Thyroid gland (tissue), 4 donors: ENCODE results near the gene PDHX. TPM values are rescaled to one million over a fixed set of nuclear protein-coding genes. Genes with fewer than 3 reads are reported as not detected.
"Not testable (repeated sequence)": the region's sequence is repeated elsewhere in the genome, so short reads cannot be mapped to it uniquely, and the experiment has no call there.

ENCODE experiments used
- DNase-seq, 2 donors: peaks; one replicate each; pipeline ENCODE4 v3.0.0-alpha.2; 2019
- H3K27ac ChIP-seq, 3 donors: fragments of 200-600 bp; sonication (generic); 1 replicate in 2 of 3; 2 replicates in 1 of 3; pipeline ENCODE4 v1.5.1; 2016 to 2019; ENCODE audit warnings: mild to moderate bottlenecking in 1 of 3, moderate library complexity in 1 of 3
- H3K27me3 ChIP-seq: fragments of 200-600 bp; sonication (generic); one replicate; pipeline ENCODE4 v1.5.1; 2019
- H3K36me3 ChIP-seq, 2 donors: fragments of 200-600 bp; sonication (generic); one replicate each; pipeline ENCODE4 v1.5.1; 2016 to 2019
- H3K4me1 ChIP-seq, 2 donors: fragments of 200-600 bp; sonication (generic); one replicate each; pipeline ENCODE4 v1.5.1; 2017 to 2019
- H3K4me3 ChIP-seq, 3 donors: fragments of 200-600 bp; sonication (generic); replicated peaks in 1 of 3; 1 replicate in 2 of 3; 2 replicates in 1 of 3; pipeline ENCODE4 v1.5.1; 2016; ENCODE audit warnings: mild to moderate bottlenecking in 1 of 3
- H3K9me3 ChIP-seq: fragments of 200-600 bp; sonication (generic); one replicate; pipeline ENCODE4 v1.5.1; 2017
- POLR2A ChIP-seq, 2 donors: fragments of 450-650 bp; IDR thresholded peaks; one replicate each; pipeline ENCODE4 v1.6.1; 2017; ENCODE audit warnings: antibody characterized with exemption in 2 of 2, mild to moderate bottlenecking in 2 of 2, moderate library complexity in 1 of 2
- WGBS, 2 donors: methylation state at CpG; one replicate each; pipeline ENCODE4 v1.1.5; 2017; 5-methylcytosine and 5-hydroxymethylcytosine counted together
- intact Hi-C: fragments of 100-400 bp; cut with DNase I; formaldehyde crosslinking; loops from one replicate; pipeline ENCODE4 v1.15.1; 2023
- total RNA-seq, 4 donors: library from RNA; depleted of rRNA; stranded (reverse); fragments of >200 nt; gene quantifications; one replicate each; pipeline ENCODE4 v1.2.3, GENCODE V29; 2016
- TF ChIP-seq, protein P1 (sequence below), 6 experiments: fragments of 200-600 bp in 3 of 6; fragments of 450-650 bp in 3 of 6; sonication (generic) in 3 of 6; IDR thresholded peaks; one replicate each; pipeline ENCODE4 v1.5.1; 2016 to 2019; ENCODE audit warnings: antibody characterized with exemption in 6 of 6, mild to moderate bottlenecking in 2 of 6, inconsistent platforms in 1 of 6, moderate library complexity in 1 of 6

PDHX gene
- total RNA-seq, 4 donors from 2014 or later, result 30.8 to 35.2 (median 31.2) TPM

DNA sequence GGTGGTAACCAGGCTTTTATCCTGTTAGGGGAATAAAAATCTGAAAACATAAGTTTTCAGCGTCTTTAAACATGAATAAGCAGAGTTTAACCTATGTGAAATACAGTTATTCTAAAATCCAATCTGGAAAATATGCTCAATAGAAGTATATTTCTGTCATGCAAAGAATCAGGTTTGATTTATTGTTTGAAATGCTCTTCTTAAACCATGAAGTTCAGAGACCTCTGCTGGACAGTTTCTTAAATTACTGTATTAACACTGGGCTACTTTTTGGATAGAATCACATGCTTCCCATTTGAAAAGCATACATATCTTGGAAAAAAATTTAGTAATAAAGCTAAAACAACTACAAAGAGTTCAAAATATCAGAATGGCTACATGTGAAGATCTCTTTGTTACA is 25.6 kb upstream of the PDHX start:
- H3K4me1 ChIP-seq, result no peaks in the 10 kb centered on the region
- no peaks in the 10 kb centered on the region for H3K9me3 ChIP-seq
- TF ChIP-seq, protein P1, sequence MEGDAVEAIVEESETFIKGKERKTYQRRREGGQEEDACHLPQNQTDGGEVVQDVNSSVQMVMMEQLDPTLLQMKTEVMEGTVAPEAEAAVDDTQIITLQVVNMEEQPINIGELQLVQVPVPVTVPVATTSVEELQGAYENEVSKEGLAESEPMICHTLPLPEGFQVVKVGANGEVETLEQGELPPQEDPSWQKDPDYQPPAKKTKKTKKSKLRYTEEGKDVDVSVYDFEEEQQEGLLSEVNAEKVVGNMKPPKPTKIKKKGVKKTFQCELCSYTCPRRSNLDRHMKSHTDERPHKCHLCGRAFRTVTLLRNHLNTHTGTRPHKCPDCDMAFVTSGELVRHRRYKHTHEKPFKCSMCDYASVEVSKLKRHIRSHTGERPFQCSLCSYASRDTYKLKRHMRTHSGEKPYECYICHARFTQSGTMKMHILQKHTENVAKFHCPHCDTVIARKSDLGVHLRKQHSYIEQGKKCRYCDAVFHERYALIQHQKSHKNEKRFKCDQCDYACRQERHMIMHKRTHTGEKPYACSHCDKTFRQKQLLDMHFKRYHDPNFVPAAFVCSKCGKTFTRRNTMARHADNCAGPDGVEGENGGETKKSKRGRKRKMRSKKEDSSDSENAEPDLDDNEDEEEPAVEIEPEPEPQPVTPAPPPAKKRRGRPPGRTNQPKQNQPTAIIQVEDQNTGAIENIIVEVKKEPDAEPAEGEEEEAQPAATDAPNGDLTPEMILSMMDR (IDR thresholded peaks at IDR 0.05), result peak in 4 of 6 experiments; percentile 14 to 73 (median 55)
- TF ChIP-seq POLR2A (IDR thresholded peaks at IDR 0.05), result no peak
- no peaks in the 10 kb centered on the region for H3K27me3 ChIP-seq
- H3K27ac ChIP-seq, result no peak overlapping the region
- WGBS, 2 donors, result 78 to 83% methylated on average over 1 of the region's 1 CpG
- no peak overlapping the region for H3K4me3 ChIP-seq
- H3K36me3 ChIP-seq, result no peaks in the 10 kb centered on the region
- DNase-seq, result no peak
- intact Hi-C loops, result no loop called here

DNA sequence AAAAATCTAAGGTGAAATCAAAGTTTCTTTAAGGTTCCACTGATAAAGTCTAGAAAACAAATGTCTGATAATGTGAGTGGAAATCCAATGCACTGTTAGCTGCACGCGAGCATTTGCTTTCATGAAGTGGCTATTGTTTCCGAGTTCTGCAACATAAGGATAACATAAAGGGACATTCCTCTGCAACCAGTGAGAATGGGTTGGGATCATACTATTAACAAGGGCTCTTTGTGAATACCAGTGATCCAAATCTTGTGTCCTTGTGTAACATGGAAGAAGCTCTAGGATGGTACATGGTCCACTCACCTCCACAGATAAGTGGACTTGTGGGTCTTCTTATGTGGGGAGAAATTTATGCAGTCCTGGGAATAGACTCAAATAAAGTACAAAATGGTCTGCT is 24.8 kb upstream of the PDHX start:
- intact Hi-C loops, result no loop called here
- TF ChIP-seq POLR2A (IDR thresholded peaks at IDR 0.05), result no peak
- TF ChIP-seq, protein P1 (IDR thresholded peaks at IDR 0.05), result no peak
- 84 to 95% methylated on average over 3 of the region's 3 CpGs for WGBS, 2 donors
- no peaks in the 10 kb centered on the region for H3K27me3 ChIP-seq
- no peaks in the 10 kb centered on the region for H3K36me3 ChIP-seq
- H3K4me1 ChIP-seq, result no peaks in the 10 kb centered on the region
- no peaks in the 10 kb centered on the region for H3K9me3 ChIP-seq
- H3K4me3 ChIP-seq, result no peak overlapping the region
- DNase-seq, result no peak
- no peak overlapping the region for H3K27ac ChIP-seq

DNA sequence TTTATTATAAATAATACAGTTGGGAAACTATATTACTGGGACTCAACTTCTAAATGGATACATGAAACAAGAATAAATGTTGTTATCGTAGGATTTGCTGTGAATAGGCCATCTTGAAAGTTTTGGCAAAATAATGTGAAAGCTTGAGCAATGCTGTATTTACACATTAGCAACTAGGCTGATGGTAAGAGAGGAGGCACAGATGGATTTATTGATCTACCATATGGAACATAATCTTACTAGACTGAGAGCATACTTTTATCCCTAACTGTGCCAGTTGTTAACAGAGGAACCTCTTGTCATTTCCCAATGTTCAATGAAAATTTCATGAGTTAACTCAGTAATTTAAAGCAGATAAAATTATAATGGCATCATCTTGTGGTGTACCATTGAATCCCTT is 23.0 kb upstream of the PDHX start:
- H3K36me3 ChIP-seq, result no peaks in the 10 kb centered on the region
- 93 to 98% methylated on average over 1 of the region's 1 CpG for WGBS, 2 donors
- H3K4me1 ChIP-seq, result no peaks in the 10 kb centered on the region
- intact Hi-C loops, result no loop called here
- H3K27me3 ChIP-seq, result no peaks in the 10 kb centered on the region
- no peaks in the 10 kb centered on the region for H3K9me3 ChIP-seq
- TF ChIP-seq, protein P1 (IDR thresholded peaks at IDR 0.05), result no peak
- TF ChIP-seq POLR2A (IDR thresholded peaks at IDR 0.05), result no peak
- H3K4me3 ChIP-seq, result no peak overlapping the region
- no peak overlapping the region for H3K27ac ChIP-seq
- DNase-seq, result no peak

DNA sequence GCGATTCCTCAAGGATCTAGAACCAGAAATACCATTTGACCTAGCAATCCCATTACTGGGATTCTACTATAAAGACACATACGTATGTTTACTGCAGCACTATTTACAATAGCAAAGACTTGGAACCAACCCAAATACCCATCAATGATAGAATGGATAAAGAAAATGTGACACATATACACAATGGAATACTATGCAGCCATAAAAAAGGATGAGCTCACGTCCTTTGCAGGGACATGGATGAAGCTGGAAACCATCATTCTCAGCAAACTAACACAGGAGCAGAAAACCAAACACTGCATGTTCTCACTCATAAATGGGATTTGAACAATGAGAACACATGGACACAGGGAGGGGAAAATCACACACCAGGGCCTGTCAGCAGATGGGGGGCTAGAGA is 20.2 kb upstream of the PDHX start:
- H3K36me3 ChIP-seq, DNase-seq, H3K4me1 ChIP-seq, H3K9me3 ChIP-seq, intact Hi-C loops, H3K27me3 ChIP-seq, H3K27ac ChIP-seq, H3K4me3 ChIP-seq: not testable (repeated sequence)
- 95 to 99% methylated on average over 3 of the region's 3 CpGs for WGBS, 2 donors

DNA sequence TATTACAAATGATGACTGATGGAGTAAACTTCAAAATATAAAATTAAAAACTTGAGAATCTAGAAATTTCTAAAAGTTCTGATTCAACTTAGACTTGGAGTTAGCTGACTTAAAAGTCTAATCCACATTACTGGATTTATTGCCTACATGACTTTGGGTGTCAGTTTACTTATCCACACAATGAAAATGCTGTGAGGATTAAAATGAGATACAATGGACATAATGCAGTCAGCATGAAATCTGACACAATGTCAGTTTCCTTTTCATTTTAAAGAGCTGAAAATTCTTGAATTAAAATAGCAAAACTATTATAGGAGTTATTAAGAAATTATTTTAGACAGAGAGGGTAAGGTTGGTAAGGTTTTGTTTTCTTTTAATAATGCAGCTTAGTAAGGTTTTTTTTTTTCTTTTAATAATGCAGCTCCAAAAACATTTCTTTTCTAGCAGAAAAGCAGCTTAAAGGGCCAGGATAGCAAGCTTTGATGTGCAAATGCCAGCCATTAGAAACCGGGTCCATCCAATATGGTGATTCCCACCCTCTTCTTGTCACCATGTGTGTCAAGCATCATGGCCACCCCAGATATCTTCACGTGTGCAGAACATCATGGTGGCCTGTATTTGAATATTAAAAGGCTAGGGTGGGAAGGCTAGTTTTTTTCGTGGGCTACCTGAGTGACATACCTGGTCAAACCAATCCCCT is 19.1 kb upstream of the PDHX start:
- H3K27ac ChIP-seq, result no peak overlapping the region
- no peak for DNase-seq
- no peaks in the 10 kb centered on the region for H3K9me3 ChIP-seq
- no peaks in the 10 kb centered on the region for H3K27me3 ChIP-seq
- intact Hi-C loops, result no loop called here
- no peaks in the 10 kb centered on the region for H3K36me3 ChIP-seq
- 93 to 97% methylated on average over 3 of the region's 3 CpGs for WGBS, 2 donors
- H3K4me3 ChIP-seq, result no peak overlapping the region
- no peaks in the 10 kb centered on the region for H3K4me1 ChIP-seq
- no peak for TF ChIP-seq POLR2A (IDR thresholded peaks at IDR 0.05)
- TF ChIP-seq, protein P1 (IDR thresholded peaks at IDR 0.05), result no peak
